Ishikawa (cell line): Measurements from ENCODE around the gene CES3.

Experiments
- CEBPB ChIP-seq: IDR thresholded peaks from 2 replicates; pipeline ENCODE4 v1.6.1; 2012
- CREB1 ChIP-seq: IDR thresholded peaks from 2 replicates; pipeline ENCODE4 v1.6.1; 2012; ENCODE audit warnings: low read depth
- EGR1 ChIP-seq: IDR thresholded peaks from 2 replicates; pipeline ENCODE4 v1.6.1; 2012
- EP300 ChIP-seq: IDR thresholded peaks from 2 replicates; pipeline ENCODE4 v1.6.1; 2012; ENCODE audit warnings: borderline replicate concordance
- FOXM1 ChIP-seq: IDR thresholded peaks from 2 replicates; pipeline ENCODE4 v1.6.1; 2012; ENCODE audit warnings: low read depth, borderline replicate concordance
- MAX ChIP-seq: IDR thresholded peaks from 2 replicates; pipeline ENCODE4 v1.6.1; 2012
- NFIC ChIP-seq: IDR thresholded peaks from 2 replicates; pipeline ENCODE4 v1.6.1; 2012
- RAD21 ChIP-seq: IDR thresholded peaks from 2 replicates; pipeline ENCODE4 v1.6.1; 2012; ENCODE audit warnings: low read depth
- REST ChIP-seq: IDR thresholded peaks from 2 replicates; pipeline ENCODE4 v1.6.1; 2012; ENCODE audit warnings: low read depth, mild to moderate bottlenecking
- TAF1 ChIP-seq: IDR thresholded peaks from 2 replicates; pipeline ENCODE4 v1.6.1; 2012; ENCODE audit warnings: low read depth, mild to moderate bottlenecking
- TCF12 ChIP-seq: IDR thresholded peaks from 2 replicates; pipeline ENCODE4 v1.6.1; 2012; ENCODE audit warnings: low read depth
- TEAD4 ChIP-seq: IDR thresholded peaks from 2 replicates; pipeline ENCODE4 v1.6.1; 2012
- YY1 ChIP-seq: IDR thresholded peaks from 2 replicates; pipeline ENCODE4 v1.6.1; 2012; ENCODE audit warnings: low read depth
- ZBTB7A ChIP-seq: IDR thresholded peaks from 2 replicates; pipeline ENCODE4 v1.6.1; 2012; ENCODE audit warnings: low read depth
- TF ChIP-seq, protein P1 (sequence below): IDR thresholded peaks from 2 replicates; pipeline ENCODE4 v1.6.1; 2012

CES3 gene

DNA sequence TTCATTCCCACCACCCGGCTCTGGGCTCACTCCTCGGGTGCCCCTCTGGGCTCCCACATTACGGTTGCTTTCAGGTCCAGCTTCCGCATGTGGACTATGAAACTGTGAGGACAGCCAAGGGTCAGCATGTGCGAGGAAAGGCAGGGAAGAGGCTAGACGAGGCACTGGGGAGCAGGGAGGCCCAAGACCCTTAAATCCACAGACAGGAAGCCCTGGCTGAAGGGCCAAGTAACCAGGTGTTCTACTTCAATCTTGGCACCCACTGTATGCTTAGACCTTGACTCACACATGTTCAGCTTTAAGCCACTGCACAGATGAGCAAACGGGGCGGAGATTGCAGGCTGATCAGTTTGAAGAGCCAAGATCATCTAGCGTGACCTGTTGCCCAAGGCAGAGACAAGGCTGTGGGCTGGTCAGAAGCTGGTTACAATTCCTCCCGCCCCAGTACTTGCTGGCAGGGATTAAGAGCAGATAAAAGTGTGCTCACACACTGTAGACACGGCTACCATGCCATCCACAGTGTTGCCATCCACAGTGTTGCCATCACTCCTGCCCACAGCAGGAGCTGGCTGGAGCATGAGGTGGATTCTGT, 27.2 kb downstream of the CES3 start, which contains the start of gene CES4A:
CES4A (plus strand) TSS at position 393 of the 592 bp plus-strand sequence; CDS start at position 577, 184 bp downstream.
- TF ChIP-seq REST (no peak), YY1 (no peak)

- TF ChIP-seq, protein P1, sequence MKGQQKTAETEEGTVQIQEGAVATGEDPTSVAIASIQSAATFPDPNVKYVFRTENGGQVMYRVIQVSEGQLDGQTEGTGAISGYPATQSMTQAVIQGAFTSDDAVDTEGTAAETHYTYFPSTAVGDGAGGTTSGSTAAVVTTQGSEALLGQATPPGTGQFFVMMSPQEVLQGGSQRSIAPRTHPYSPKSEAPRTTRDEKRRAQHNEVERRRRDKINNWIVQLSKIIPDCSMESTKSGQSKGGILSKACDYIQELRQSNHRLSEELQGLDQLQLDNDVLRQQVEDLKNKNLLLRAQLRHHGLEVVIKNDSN = no peak
- TF ChIP-seq TCF12 = no peak
- TF ChIP-seq ZBTB7A = no peak
- TF ChIP-seq MAX = no peak
- no peak for TF ChIP-seq TAF1
- no peak for TF ChIP-seq FOXM1
- TF ChIP-seq EGR1 = no peak
- no peak for TF ChIP-seq YY1
- TF ChIP-seq NFIC = no peak
- no peak for TF ChIP-seq CREB1
Measured at GRCh38 chr16:66991545-66992077, 30.5 kb downstream of the CES3 start.

- TF ChIP-seq YY1 = no peak
- no peak for TF ChIP-seq MAX
- no peak for TF ChIP-seq TEAD4
- TF ChIP-seq, protein P1 = no peak
- TF ChIP-seq NFIC = no peak
- no peak for TF ChIP-seq EGR1
- no peak for TF ChIP-seq ZBTB7A
- TF ChIP-seq CREB1 = no peak
- TF ChIP-seq CEBPB = no peak
- TF ChIP-seq TAF1 = no peak
- no peak for TF ChIP-seq RAD21
- TF ChIP-seq REST = no peak
- TF ChIP-seq FOXM1 = no peak
- TF ChIP-seq TCF12 = no peak
- TF ChIP-seq EP300 = no peak
Measured at GRCh38 chr16:66996324-66996982, 35.4 kb downstream of the CES3 start.

DNA sequence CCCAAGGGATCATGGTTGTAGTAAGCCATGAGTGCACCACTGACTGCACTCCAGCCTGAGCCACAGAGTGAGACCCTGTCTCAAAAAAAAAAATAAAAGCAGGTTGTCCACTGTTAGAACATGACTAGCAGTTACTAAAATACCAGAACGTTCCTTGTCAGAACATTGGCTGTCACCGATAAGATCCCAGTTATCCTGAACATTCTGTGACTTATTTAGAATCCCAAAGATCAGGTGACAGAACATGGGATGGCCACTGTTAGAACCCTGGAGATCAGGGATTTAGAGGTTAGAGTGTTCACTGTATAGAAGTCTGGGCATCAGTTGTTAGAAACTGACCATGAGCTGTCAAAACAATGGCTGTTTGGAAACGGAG, 35.9 kb downstream of the CES3 start:
- TF ChIP-seq CEBPB = no peak
- no peak for TF ChIP-seq TAF1
- TF ChIP-seq EGR1 = no peak

DNA sequence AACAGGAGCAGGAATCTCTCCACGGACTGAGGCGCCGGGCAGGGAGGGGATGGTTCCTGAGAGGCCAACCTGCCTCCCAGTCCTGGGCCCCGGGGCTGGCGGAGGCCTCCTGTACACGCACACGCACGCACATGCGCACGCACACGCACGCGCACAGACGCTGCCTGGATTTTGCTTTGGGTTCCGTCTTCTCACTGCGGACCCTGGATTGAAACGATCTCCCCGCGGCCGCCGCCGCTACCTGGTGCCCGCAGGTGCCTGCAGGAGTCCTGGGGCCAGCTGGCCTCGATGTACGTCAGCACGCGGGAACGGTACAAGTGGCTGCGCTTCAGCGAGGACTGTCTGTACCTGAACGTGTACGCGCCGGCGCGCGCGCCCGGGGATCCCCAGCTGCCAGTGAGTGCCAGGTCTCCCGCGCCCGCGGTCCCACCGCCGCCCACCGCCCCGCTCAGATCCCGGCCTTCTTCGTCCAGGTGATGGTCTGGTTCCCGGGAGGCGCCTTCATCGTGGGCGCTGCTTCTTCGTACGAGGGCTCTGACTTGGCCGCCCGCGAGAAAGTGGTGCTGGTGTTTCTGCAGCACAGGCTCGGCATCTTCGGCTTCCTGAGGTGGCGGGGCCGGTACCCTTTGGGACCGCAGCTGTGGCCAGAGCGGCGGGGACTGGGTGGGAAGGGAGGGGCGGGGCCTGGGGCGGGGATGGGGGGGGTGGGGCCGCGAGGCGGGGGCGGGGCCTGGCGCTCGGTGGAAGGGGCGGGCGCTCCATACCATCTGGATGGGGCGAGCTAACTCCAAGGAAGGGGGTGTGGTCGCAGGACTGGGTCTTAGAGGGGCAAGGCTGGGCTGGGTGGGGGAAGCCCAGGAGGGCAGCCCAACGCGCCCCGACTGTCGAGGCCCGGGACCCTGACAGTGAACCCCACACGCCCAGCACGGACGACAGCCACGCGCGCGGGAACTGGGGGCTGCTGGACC, 39.6 kb downstream of the CES3 start:
- no peak for TF ChIP-seq ZBTB7A
- TF ChIP-seq CREB1 = no peak
- TF ChIP-seq MAX = peak; percentile 40; the same call in 1 of the 2 replicates
